ENCODE measurements around the gene FAM3C.

GRCh38 chr7:121330053-121330833, 65.9 kb downstream of the FAM3C start:
- TF ChIP-seq, protein P1, sequence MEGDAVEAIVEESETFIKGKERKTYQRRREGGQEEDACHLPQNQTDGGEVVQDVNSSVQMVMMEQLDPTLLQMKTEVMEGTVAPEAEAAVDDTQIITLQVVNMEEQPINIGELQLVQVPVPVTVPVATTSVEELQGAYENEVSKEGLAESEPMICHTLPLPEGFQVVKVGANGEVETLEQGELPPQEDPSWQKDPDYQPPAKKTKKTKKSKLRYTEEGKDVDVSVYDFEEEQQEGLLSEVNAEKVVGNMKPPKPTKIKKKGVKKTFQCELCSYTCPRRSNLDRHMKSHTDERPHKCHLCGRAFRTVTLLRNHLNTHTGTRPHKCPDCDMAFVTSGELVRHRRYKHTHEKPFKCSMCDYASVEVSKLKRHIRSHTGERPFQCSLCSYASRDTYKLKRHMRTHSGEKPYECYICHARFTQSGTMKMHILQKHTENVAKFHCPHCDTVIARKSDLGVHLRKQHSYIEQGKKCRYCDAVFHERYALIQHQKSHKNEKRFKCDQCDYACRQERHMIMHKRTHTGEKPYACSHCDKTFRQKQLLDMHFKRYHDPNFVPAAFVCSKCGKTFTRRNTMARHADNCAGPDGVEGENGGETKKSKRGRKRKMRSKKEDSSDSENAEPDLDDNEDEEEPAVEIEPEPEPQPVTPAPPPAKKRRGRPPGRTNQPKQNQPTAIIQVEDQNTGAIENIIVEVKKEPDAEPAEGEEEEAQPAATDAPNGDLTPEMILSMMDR (IDR thresholded peaks at IDR 0.05; ENCODE audit: low read length) = no peak
- no peak for TF ChIP-seq EZH2 (IDR thresholded peaks at IDR 0.05; ENCODE audit: borderline replicate concordance, low read length)

Measured in OCI-LY1 (cell line).